OCI-LY1 (cell line): ENCODE measurements around the gene ZSWIM1.

Experiments
- CTCF ChIP-seq: fragments of 200-600 bp; sonication (generic), shearing (Covaris generic); IDR thresholded peaks from 2 replicates; pipeline ENCODE4 v1.5.1; 2017; ENCODE audit warnings: mild to moderate bottlenecking, antibody characterized with exemption, low read length, moderate library complexity, mixed read lengths
- EZH2 ChIP-seq: fragments of 200-600 bp; sonication (generic), shearing (Covaris generic); IDR thresholded peaks from 2 replicates; pipeline ENCODE4 v1.8.0; 2017; ENCODE audit warnings: borderline replicate concordance, mixed run types, mild to moderate bottlenecking, antibody characterized with exemption, low read length, moderate library complexity, mixed read lengths

DNA sequence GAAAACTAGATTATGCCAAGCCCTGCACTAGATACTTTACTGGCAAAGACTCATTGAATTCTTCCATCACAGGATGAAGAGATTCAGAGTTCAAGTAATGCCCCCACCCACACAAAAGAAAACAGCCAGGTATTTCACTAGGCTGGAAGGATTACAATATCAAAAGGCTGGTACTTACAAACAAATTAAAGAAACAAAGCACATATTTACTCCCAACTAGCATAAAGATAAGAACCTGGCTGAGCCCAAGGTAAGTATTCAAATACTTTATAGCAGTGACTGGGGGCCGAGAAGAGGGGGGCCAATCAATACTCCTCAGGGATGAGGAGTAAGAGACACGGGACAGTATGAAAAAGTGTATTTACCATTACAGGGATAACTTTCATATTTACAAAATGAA is 27.5 kb upstream of the ZSWIM1 start:
- no peak for TF ChIP-seq CTCF
- TF ChIP-seq EZH2: no peak
